ENCODE results near the gene OLIG2. TPM values are rescaled to one million over a fixed set of nuclear protein-coding genes. Genes with fewer than 3 reads are reported as not detected.
A peak's percentile ranks its signal among the peaks of the same experiment; 100 is the strongest.

The OLIG2 gene
- total RNA-seq, 3 donors from 2014 or later: not detected

GRCh38 chr21:33025106-33025488 lies 638 bp upstream of the OLIG2 start:
- Histone ChIP-seq H3K36me3 (no peaks in the 10 kb centered on the region), H3K4me1 (peaks cover 0 to 5% of the 10 kb centered on the region in 2 donors), H3K4me3 (no peak overlapping the region), H3K27ac (no peak overlapping the region), H3K27me3 (peaks cover 7 to 98% of the 10 kb centered on the region in 2 donors), H3K9me3 (no peaks in the 10 kb centered on the region)
- no peak for DNase-seq (ENCODE audit: low spot score in 2 of 2)
- intact Hi-C loops (cut with DNase I; ENCODE audit: low total_unique reads): no loop called here
- TF ChIP-seq POLR2A (IDR thresholded peaks at IDR 0.05) (no peak), POLR2AphosphoS5 (IDR thresholded peaks at IDR 0.05) (no peak), CTCF (IDR thresholded peaks at IDR 0.05) (no peak)

GRCh38 chr21:33026443-33026858 lies 716 bp downstream of the OLIG2 start:
- Histone ChIP-seq H3K27me3 (peaks cover 6 to 98% of the 10 kb centered on the region in 2 donors), H3K4me1 (peaks cover 0 to 5% of the 10 kb centered on the region in 2 donors), H3K27ac (no peak overlapping the region), H3K4me3 (no peak overlapping the region), H3K36me3 (no peaks in the 10 kb centered on the region), H3K9me3 (no peaks in the 10 kb centered on the region)
- TF ChIP-seq POLR2A (IDR thresholded peaks at IDR 0.05) (no peak), CTCF (IDR thresholded peaks at IDR 0.05) (no peak), POLR2AphosphoS5 (IDR thresholded peaks at IDR 0.05) (no peak)
- no peak for DNase-seq (ENCODE audit: low spot score in 2 of 2)
- intact Hi-C loops (cut with DNase I; ENCODE audit: low total_unique reads): no loop called here

- no peak overlapping the region for H3K27ac ChIP-seq
- no peaks in the 10 kb centered on the region for H3K36me3 ChIP-seq
- H3K9me3 ChIP-seq: no peaks in the 10 kb centered on the region
- H3K27me3 ChIP-seq: peaks cover 6 to 98% of the 10 kb centered on the region in 2 donors
- intact Hi-C loops (cut with DNase I; ENCODE audit: low total_unique reads): no loop called here
- H3K4me3 ChIP-seq: peak overlapping the region in 1 of 3 donors; percentile 25
- H3K4me1 ChIP-seq: peaks cover 0 to 5% of the 10 kb centered on the region in 2 donors
- TF ChIP-seq CTCF (IDR thresholded peaks at IDR 0.05): no peak
- no peak for DNase-seq (ENCODE audit: low spot score in 2 of 2)
Observed at GRCh38 chr21:33026878-33027400, 1.2 kb downstream of the OLIG2 start.

- TF ChIP-seq CTCF (IDR thresholded peaks at IDR 0.05) (no peak), POLR2A (IDR thresholded peaks at IDR 0.05) (no peak)
- Histone ChIP-seq H3K9me3 (no peaks in the 10 kb centered on the region), H3K27ac (no peak overlapping the region), H3K4me3 (peak overlapping the region in 1 of 3 donors; percentile 25), H3K4me1 (peaks cover 0 to 5% of the 10 kb centered on the region in 2 donors), H3K27me3 (peaks cover 6 to 98% of the 10 kb centered on the region in 2 donors), H3K36me3 (no peaks in the 10 kb centered on the region)
- DNase-seq (ENCODE audit: low spot score in 2 of 2): no peak
- intact Hi-C loops (cut with DNase I; ENCODE audit: low total_unique reads): no loop called here
Observed at GRCh38 chr21:33027401-33028286, 1.9 kb downstream of the OLIG2 start.

GRCh38 chr21:33028287-33028670 lies 2.5 kb downstream of the OLIG2 start:
- intact Hi-C loops (cut with DNase I; ENCODE audit: low total_unique reads): no loop called here
- peaks cover 0 to 5% of the 10 kb centered on the region in 2 donors for H3K4me1 ChIP-seq
- H3K36me3 ChIP-seq: no peaks in the 10 kb centered on the region
- no peak overlapping the region for H3K4me3 ChIP-seq
- TF ChIP-seq CTCF (IDR thresholded peaks at IDR 0.05): no peak
- TF ChIP-seq POLR2A (IDR thresholded peaks at IDR 0.05): no peak
- no peak for TF ChIP-seq POLR2AphosphoS5 (IDR thresholded peaks at IDR 0.05)
- H3K27me3 ChIP-seq: peaks cover 6 to 98% of the 10 kb centered on the region in 2 donors
- no peak overlapping the region for H3K27ac ChIP-seq
- no peaks in the 10 kb centered on the region for H3K9me3 ChIP-seq
- DNase-seq (ENCODE audit: low spot score in 2 of 2): no peak
